HG03103 (cell line): ENCODE measurements around the gene GJA5.

Source experiments
- ATAC-seq: cut with Tn5 transposase; IDR thresholded peaks from one replicate; pipeline ENCODE4 v1.9.1; 2021; ENCODE audit warnings: low read depth; ENCODE audit not compliant: unreplicated experiment

GJA5 gene

DNA sequence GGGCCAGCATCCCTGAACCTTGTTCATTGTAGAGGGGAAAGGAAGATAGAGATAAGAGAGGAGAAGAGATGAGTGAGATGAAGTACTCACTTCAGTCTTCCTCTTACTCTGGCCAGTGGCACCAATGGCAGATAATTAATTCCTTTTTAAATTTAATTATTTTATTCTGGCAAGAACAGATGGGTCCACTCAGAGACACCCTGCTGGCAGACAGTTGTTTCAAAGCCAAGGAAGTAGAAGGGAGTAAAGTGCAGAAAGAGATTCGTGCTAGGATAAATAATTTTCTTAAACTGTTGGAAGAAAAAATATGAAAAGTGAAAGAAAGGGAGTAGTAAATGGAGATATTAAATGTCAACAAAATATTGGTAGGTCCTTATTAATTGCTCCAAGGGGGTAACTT, 7.7 kb upstream of the GJA5 start:
- ATAC-seq: no peak

DNA sequence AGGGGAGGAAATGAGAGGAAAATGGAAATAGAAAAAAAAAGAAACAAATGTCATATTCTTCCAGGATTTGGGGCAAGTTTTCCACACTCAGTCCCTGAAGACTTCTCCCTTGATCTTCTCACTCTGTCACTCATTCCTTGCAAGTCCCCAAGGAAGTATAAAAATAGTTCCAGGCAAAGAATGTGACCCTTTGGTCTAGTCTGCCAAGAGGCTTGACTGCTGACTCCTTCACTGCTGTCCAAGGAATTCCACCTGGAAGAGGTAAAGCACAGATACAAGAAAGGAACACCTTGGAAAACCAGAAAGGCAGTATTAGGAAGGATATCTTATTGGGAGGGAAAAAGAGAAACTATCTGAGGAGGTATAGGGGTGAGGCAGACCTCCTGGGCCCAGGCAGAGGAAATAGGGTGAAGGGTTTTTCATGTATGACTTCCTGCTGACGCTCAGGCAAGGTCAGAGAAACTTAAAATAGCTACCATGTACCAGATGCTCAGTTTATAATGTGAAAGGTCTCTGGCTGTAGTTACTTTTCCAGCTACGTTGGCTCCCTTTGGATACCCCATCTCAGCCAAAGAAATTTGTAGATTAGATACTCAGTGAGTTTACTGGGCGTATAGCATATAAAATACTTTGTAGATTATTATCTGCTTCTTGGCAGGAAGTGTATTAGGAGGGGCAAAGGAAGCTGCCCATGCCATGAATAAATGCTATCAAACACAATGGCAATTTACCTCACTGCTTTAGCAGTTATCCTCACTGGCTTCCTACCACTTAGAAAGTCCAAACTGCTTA, 2.0 kb upstream of the GJA5 start:
- ATAC-seq: no peak

DNA sequence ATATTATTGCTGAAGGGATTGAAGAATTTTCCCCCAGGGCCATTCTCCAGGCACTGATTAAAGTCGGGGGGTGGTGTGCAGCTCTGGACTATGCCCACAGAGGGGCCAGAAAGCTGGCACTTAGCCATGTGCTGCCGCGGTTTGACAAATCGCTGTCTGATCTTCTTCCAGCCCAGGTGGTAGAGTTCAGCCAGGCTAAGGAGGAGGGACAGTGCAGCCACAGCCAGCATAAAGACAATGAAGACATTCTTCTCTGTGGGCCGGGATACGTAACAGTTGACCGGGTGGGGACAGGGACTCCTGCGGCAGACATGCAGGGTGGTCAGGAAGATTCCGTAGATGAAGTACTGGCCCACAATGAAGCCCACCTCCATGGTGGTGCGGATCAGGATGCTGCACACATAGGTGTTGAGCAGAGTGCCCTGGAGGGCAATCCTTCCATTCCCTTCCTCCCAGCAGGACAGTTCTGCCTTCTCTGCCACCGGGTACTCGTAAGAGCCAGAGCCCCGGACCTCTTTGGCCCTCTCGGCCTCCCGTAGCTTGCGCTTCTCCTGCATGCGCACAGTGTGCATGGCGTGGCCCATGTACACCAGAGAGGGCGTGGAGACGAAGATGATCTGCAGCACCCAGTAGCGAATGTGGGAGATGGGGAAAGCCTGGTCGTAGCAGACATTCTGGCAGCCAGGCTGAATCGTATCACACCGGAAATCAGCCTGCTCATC, 1.9 kb downstream of the GJA5 start:
- ATAC-seq: no peak

DNA sequence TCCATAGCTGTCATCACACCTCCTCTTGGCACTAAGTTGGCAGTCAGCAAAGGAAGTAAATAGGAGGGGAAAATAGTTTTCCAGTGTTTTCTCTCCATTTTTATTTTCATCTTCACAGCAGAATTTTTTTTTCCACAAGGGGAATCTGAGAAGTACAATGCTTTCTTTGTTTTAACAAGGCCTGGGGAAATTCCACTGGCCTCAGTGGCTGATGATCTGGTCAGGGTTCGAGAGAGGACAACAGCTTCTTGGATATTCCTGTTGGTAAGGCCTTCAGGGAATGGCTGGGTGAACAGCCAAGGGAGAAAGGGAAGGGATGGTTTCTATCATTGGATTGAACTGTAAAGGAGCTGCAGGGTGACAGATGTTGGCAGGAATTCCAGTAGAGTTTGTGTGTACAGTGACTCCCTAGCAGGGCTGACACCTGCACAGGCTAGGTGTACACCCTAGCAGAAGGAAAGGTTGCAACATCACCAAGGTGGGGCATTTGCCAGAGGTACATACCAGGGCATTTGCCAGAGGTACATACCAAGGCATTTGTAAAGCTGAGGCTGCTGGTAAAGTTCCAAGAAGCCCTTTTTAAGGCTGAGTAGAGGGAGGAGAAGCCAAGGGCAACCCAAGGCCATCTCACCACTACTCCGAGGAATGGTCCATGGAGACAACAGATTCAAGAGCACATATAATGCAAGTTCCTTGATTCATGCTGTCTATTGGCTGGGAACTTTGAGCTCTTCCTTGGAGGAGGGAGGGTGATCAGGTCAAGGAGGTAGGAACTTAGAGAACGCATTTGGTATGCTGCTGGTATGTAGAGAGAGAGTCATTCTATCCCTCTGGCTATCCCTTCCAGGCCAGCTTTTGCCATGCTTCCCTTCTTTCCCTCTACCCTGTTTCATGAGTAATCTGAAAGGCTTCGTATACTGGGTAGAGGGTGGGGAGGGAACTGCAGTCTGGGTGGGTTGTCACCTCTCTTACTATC, 3.1 kb downstream of the GJA5 start:
- ATAC-seq: no peak

DNA sequence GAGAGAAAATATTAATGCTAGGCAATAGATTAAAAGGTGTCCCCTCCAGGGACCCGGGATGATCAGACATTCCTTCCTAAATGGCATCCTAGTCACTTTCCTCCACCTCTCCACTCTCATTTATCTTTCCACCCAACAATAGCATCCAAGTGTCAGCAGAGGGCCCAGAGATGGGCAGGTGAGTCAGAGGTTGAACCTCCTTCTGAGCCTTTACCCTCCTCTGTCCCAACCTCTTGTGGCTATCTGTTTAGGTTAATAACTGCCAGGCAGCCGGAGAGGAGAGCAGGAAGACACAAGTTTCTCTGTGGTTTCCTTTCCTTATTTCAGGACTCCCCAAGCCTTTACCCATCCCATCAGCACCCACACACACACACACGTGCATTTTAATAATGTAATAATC, 4.1 kb downstream of the GJA5 start:
- no peak for ATAC-seq

DNA sequence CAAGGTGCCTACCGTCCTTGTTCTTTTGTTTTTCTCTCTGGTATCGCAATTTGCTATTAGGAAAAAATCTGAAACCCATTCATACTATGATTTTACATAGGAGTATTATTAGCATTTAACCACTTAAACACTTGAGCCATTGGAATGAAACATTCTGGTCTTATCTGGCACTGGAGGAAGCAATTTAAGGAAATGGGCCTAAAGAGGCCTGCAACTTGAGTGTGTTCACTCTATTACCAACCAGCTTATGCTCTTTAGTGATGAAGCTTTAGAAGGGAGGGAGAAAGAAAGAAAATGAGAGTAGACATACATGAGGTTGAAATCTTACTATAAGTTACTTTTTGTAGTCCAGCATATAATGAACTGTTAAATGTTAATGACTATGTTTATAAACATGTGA, 5.7 kb downstream of the GJA5 start:
- no peak for ATAC-seq

DNA sequence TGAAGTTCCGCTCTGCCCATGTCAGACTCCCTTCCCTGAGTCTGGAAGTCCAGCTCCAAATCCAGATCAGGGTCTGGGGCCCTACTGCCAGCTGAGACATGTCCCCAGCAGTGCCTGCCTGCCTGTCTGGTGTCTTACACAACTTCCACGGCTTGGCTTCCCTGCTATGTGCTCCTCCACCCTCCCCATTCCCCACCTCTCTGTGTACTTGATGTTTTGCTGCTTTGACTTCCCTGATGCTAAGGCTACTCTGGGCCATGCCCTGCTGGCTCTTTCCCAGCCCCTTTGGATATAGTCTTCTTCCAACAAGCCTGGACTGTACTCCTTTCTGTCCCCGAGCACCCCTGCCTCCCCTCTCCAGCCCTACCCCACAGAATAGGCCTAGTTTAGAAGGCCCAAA, 7.3 kb downstream of the GJA5 start:
- no peak for ATAC-seq

DNA sequence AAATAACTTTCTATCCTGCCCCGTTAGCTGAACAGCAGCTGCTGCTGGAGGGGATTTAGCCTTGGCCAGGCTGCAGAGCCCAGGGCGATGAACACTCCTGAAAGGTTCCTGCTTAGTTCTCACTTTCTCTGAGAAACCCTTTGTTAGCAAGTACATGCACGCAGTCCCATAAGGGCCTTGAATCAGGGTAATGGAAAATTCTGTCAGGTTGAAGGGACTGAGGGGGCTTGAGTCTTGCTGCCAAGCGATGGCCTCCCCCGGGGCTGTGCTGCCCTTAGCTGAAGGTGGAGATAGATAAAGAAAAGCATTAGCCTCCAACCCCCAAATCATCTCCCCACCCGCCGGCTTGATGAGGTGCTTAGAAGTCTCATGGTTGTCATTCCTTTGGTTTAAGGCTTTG, 7.9 kb downstream of the GJA5 start:
- ATAC-seq: no peak

DNA sequence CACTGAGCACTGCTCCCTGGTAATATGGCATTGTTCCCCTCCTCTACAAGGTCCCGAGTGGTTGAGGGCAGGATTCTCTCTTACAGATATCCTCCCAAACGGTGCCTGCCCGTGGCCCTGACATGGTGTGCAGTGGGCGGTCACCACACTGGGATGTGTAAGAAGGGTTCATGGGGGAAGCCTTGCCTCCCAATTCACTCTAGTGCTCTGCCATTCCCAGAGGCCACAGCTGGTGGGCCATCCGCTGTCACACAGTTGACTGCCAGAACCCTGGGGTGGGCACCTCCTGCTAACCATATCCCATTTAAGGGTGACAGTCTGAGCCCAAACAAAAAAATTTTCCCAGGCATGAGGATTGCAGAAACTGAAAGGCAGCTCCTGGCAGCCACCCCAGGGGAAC, 9.1 kb downstream of the GJA5 start:
- ATAC-seq: no peak

DNA sequence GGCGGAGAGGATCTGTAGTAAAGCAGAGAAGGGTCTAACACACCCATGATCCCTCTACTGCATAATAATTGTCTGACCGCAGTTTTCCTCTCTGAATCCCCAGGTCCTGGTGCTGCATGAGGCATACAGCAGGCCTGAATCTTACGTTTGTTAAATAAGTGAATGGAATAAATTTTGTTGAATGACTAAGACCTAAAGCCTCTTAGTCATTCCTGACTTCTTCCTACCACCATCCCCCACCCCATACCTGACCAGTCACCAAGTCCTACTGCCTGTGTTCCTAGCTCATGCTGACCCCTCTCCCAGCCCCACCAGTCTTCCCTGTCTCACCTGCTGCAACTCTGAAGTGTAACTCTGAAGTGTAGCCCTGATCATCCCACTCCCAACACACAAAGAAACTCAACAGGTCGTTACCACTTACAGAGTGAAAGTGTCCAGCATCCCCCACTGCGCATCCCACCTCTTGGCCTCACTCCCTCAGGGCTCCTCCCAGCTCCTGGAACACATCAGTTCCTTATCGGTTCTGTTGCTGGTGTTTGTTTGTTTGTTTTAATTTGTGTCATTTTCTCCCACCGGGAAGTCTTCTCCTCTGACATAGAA, 9.7 kb downstream of the GJA5 start:
- ATAC-seq: no peak

DNA sequence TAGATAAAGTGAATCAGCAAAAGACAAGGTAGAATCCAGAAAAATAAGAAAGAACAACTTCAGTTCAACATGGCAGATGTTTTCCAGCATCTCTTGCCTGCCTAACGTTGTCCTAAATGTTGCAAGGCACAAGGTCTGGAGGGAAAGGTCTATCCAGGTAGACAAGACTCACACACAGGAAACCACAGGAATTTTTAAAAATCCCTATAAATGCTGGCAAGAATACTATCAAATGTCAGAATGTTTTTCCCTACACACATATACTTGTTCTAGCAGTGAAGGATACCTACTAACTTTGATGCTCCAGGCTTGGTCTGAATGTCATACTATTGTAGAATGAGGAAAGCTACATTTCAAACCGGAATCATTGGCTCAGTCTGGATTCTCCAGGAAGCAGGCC, 10.6 kb downstream of the GJA5 start:
- ATAC-seq: no peak

DNA sequence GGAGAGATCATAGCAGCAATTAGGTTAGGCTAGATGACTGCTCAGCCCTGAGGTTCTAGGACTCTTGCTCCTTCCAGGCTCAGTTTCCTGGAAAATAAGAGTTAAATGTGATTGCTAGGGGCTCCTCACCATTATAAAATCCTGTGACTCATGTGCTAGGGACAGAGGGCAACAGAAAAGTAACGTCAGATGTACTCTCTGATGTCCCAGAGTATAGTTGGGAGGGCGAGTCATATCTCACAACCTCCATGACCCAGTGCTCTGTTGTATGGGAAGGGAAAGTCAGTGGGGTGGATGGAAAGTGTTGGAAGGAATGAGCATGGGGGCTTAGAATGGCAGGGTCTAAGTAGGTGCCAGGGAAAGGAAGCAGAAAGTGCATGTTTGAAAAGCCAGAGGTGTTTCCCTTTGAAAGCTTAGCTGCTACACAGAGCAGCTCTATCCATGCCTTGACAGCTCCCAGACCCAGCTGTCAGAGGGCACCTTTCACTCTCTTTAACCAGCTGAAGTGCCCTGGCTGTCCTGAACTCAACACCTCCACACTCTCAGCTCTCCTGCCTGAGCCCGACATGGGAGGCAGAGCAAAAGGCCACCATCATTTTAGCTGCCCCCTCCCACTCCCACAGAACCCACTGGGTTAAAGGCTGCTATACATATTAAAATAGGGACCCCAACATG, 11.6 kb downstream of the GJA5 start:
- no peak for ATAC-seq

DNA sequence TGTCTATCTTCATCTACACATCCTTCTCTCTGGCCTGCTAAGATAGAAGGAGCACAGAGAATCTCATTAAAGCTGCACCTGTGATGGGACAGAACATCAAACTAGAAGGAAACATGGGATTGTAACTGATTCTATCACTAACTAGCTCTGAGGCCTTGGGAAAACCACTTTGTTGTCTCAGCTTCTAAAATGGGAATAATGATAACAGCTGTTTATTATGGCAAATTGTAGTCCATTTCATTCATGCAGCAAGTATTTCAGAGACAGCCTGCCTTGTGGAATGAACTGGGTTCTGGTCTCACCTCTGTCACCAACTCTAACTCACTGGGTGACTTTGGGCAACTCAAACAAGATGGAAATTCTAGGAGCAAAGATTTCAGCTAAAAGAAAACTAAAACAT, 12.4 kb downstream of the GJA5 start:
- ATAC-seq: no peak

DNA sequence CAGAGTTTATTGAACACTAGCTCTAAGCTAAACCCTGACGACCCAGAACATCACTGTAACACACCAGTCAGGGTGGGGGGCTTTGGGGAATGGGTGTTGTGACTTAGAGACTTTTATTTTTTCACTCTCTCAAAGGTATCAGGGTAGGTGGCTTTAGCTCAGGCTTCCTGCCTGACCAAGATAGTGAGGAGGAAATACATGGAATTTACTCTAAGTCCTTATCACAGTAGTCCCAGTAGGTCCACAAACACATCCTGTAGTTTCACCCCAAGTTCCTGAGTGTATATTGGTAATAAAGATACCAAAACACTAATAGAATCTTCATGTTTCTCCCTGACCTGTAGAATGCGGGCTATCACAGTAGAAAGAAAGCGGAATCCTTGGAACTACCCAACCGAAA, 15.1 kb downstream of the GJA5 start:
- ATAC-seq: no peak

DNA sequence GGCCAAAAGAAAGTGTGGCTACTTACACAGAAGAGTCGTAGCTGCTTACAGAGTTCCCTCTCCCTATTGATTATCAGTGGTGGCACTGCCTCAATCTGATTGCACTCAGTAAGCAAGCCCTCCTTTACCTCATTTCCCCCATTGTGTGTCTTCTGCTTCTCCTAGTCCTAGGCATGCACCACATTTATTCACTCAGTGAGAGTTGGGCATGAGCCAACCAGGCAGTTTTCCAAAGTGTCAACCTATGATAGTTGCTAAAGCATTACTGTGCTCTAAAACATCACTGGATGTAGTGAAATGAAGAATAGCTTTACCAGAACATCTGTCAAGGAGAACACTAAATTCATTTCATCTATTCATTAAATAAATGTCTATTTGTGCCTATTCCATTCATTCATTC, 19.3 kb downstream of the GJA5 start:
- no peak for ATAC-seq

DNA sequence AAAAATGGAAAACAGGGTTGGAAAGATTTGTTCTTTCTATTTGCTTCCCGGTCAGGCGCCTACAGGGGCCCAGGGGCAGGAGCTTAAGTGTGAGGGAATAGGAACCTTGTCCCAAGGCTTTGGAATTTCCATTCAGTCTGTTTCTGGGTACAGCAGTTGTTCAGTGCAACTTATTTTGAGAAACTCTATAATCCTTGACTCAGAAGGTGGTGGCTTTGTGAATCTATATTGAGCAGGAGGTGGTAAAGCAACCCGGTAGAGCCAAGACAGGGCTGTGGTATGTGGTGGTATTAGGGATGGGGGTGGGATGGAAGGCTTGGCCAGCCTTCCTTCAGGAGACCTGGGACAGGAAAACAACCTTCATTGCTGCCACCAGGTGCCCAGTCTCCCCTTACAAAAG, 20.0 kb downstream of the GJA5 start:
- ATAC-seq: no peak

DNA sequence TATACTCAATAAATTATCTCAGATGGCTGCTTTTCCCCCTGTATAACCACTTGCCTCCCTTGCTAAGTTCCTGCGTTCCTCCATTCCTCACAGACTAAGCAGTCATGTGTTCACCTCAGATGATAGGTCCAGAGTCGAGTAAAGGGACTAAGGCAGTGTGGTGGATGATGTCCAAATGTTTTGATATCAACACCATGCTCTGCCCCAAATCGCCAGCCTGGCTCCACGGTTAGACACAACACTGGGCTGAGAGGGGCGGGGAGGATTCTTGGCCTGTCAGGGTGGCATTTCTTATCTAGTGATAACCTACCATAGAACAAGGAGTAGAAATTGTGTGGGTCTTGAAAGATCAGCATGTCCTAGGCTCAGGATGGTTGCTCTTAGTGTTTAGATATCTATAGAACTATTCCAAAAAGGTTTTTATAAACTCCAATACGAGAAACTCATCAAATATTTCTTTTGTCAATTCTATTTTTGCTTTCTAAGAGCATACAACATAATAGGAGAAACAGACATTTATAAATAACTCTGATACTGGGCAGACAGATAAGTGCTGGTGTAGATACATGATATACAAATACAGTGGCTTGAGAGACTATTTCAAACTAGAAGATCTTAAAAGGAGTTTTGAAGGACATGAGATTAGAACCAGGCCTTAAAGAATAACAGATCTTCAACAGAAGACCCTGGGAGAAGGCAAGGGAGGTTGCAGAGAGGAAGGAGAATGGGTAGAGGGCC, 21.5 kb downstream of the GJA5 start:
- no peak for ATAC-seq

DNA sequence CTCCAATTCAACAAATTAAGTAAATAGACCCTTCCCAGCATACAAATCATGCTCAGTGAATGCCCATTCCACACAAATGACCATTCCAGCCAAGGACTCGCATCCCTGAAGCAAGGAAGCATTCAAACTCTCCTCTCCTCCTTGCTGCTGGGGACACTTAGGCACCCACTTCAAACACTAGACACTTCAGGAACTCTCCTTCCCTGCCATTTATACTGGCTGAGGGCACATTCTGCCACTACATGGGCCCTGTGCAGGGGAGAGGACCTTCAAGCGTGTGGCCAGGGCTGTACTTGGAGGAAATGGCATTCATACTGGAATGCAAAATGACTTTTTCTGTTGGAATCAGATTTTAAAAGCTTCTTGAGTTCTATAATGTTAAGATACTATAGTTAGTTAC, 22.3 kb downstream of the GJA5 start:
- no peak for ATAC-seq

DNA sequence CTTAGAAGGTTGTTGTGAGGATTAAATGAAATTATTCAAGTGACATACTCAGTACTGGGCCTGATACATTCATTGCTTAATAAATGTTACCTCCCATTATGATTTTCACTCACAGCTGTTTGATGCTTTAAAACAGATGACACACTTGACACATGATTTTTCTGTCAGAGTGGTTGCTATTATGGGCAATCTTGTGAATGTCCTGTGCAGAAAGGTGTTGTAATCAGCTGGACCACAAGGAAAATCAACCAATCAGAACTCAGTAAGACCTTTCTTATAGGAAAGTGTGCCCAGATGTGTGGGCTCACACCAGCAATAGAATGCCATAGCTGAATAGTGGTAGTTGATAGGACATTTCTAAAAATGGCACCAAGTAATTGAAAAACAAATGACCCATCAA, 23.5 kb downstream of the GJA5 start:
- ATAC-seq: no peak

DNA sequence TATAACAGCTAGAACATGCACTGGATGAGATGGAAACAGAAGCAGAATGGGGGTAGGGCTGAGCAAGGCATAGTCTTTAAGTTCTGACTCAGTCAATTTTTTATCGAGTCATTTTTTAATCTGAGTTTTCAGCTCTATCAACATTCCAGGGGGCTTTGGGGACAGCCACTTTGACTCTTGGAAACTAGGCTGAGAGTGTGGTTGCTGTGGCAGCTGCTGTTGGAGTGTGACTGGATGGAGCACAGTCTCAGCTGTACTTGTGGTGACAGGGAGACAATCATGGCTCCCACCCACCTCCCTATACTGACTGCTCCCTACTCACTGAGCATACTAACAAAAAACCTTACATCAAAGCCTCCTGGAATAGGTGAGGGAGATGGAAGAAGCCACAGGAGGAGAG, 25.0 kb downstream of the GJA5 start:
- ATAC-seq: no peak
